HG02623 (cell line): ENCODE results near the gene C7orf33.

Experiments
- ATAC-seq: cut with Tn5 transposase; IDR thresholded peaks from one replicate; pipeline ENCODE4 v1.9.1; 2021; ENCODE audit warnings: moderate library complexity; ENCODE audit not compliant: unreplicated experiment

C7orf33 gene

GRCh38 chr7:148624735-148625134 is 34.2 kb downstream of the C7orf33 start:
- no peak for ATAC-seq

- ATAC-seq, result no peak
These were observed 34.8 kb downstream of the C7orf33 start for GRCh38 chr7:148625342-148625741.

- no peak for ATAC-seq
These were observed 36.3 kb downstream of the C7orf33 start for GRCh38 chr7:148626828-148627227.

GRCh38 chr7:148628011-148628410 is 37.4 kb downstream of the C7orf33 start:
- no peak for ATAC-seq

- no peak for ATAC-seq
These were observed 39.5 kb downstream of the C7orf33 start for GRCh38 chr7:148630078-148630477.

GRCh38 chr7:148633761-148634160 is 43.2 kb downstream of the C7orf33 start:
- no peak for ATAC-seq

GRCh38 chr7:148637094-148637493 is 46.5 kb downstream of the C7orf33 start:
- ATAC-seq, result no peak

GRCh38 chr7:148645898-148646297 is 55.3 kb downstream of the C7orf33 start:
- ATAC-seq, result no peak

GRCh38 chr7:148650232-148650858 is 59.8 kb downstream of the C7orf33 start:
- ATAC-seq, result no peak

GRCh38 chr7:148652773-148653172 is 62.2 kb downstream of the C7orf33 start:
- no peak for ATAC-seq

GRCh38 chr7:148657929-148658328 is 67.4 kb downstream of the C7orf33 start:
- no peak for ATAC-seq

- no peak for ATAC-seq
These were observed 70.9 kb downstream of the C7orf33 start for GRCh38 chr7:148661471-148661870.

GRCh38 chr7:148662646-148663045 is 72.1 kb downstream of the C7orf33 start:
- no peak for ATAC-seq

- no peak for ATAC-seq
These were observed 73.8 kb downstream of the C7orf33 start for GRCh38 chr7:148664324-148664723.

GRCh38 chr7:148665221-148665620 is 74.7 kb downstream of the C7orf33 start:
- no peak for ATAC-seq
